SH-SY5Y (cell line): ENCODE data around the gene SSBP2.

ENCODE experiments used
- GATA2 ChIP-seq: IDR thresholded peaks from 2 replicates; pipeline ENCODE4 v1.6.1; 2011; ENCODE audit warnings: mild to moderate bottlenecking, low read depth, low read length
- GATA3 ChIP-seq: IDR thresholded peaks from 2 replicates; pipeline ENCODE4 v1.6.1; 2011; ENCODE audit warnings: low read depth, mild to moderate bottlenecking, low read length, moderate library complexity

GRCh38 chr5:81513982-81514381, 236.9 kb downstream of the SSBP2 start:
- no peak for TF ChIP-seq GATA3
- no peak for TF ChIP-seq GATA2
